Measurements from ENCODE around the gene UBAC2.

The UBAC2 gene

DNA sequence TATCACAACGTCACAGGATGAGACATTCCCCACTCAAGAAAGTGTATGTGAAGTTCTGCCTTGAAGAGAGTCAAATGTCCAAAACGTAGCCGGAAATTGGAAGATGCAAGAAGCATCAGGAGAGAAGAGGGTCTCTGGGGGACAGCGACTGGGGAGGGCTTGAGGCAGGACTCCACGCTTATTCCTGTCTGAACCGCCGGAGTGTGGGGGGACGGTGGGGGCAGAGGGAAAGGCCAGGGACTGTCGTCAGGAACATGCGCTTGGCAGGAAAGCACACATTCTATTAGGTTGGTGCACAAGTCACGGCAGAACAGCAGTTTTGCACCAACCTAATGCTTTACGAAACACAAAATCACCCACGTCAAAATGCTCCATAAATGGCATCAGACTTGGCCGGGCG, 205.3 kb downstream of the UBAC2 start:
- no peak for ATAC-seq
- no peak for TF ChIP-seq PPARA (CRISPR knock-in tag; IDR thresholded peaks at IDR 0.05; ENCODE audit: borderline replicate concordance)
- TF ChIP-seq, protein P1, sequence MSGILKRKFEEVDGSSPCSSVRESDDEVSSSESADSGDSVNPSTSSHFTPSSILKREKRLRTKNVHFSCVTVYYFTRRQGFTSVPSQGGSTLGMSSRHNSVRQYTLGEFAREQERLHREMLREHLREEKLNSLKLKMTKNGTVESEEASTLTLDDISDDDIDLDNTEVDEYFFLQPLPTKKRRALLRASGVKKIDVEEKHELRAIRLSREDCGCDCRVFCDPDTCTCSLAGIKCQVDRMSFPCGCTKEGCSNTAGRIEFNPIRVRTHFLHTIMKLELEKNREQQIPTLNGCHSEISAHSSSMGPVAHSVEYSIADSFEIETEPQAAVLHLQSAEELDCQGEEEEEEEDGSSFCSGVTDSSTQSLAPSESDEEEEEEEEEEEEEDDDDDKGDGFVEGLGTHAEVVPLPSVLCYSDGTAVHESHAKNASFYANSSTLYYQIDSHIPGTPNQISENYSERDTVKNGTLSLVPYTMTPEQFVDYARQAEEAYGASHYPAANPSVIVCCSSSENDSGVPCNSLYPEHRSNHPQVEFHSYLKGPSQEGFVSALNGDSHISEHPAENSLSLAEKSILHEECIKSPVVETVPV (CRISPR knock-in tag; IDR thresholded peaks at IDR 0.05): no peak

DNA sequence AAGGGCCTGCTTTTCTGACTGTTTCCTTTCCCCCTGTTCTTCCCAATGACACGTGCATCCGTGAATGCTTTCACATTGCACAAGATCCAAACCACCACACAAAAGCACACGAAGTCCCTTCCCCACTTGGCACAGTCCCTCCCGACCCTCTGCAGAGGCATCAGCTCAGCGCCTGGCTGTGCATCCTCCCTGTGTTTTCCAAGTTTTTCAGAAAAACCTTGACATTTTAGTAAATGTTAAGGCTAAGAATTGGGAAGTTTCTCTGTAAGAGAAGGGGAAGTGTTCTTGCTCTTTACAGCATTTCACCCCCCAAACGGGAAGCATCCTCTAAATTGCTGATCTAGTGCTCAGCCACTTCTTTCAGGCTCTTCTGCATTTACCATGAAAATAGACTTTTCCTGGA, 206.1 kb downstream of the UBAC2 start:
- TF ChIP-seq, protein P2, sequence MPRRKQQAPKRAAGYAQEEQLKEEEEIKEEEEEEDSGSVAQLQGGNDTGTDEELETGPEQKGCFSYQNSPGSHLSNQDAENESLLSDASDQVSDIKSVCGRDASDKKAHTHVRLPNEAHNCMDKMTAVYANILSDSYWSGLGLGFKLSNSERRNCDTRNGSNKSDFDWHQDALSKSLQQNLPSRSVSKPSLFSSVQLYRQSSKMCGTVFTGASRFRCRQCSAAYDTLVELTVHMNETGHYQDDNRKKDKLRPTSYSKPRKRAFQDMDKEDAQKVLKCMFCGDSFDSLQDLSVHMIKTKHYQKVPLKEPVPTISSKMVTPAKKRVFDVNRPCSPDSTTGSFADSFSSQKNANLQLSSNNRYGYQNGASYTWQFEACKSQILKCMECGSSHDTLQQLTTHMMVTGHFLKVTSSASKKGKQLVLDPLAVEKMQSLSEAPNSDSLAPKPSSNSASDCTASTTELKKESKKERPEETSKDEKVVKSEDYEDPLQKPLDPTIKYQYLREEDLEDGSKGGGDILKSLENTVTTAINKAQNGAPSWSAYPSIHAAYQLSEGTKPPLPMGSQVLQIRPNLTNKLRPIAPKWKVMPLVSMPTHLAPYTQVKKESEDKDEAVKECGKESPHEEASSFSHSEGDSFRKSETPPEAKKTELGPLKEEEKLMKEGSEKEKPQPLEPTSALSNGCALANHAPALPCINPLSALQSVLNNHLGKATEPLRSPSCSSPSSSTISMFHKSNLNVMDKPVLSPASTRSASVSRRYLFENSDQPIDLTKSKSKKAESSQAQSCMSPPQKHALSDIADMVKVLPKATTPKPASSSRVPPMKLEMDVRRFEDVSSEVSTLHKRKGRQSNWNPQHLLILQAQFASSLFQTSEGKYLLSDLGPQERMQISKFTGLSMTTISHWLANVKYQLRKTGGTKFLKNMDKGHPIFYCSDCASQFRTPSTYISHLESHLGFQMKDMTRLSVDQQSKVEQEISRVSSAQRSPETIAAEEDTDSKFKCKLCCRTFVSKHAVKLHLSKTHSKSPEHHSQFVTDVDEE (CRISPR knock-in tag; IDR thresholded peaks at IDR 0.05): no peak
- TF ChIP-seq, protein P1 (CRISPR knock-in tag; IDR thresholded peaks at IDR 0.05): no peak
- TF ChIP-seq ARNTL (CRISPR knock-in tag; IDR thresholded peaks at IDR 0.05; ENCODE audit: borderline replicate concordance, low read depth) (no peak), CSDC2 (CRISPR knock-in tag; IDR thresholded peaks at IDR 0.05) (no peak), TOX (CRISPR knock-in tag; IDR thresholded peaks at IDR 0.05; ENCODE audit: borderline replicate concordance) (no peak), BACH2 (CRISPR knock-in tag; IDR thresholded peaks at IDR 0.05; ENCODE audit: borderline replicate concordance) (no peak), TCF4 (CRISPR knock-in tag; IDR thresholded peaks at IDR 0.05; ENCODE audit: borderline replicate concordance) (no peak), ZFP30 (CRISPR knock-in tag; IDR thresholded peaks at IDR 0.05) (no peak), ISL1 (CRISPR knock-in tag; IDR thresholded peaks at IDR 0.05) (no peak), ZNF8 (CRISPR knock-in tag; IDR thresholded peaks at IDR 0.05) (no peak), ZNF70 (CRISPR knock-in tag; IDR thresholded peaks at IDR 0.05) (no peak), GLIS3 (CRISPR knock-in tag; IDR thresholded peaks at IDR 0.05) (no peak), ZC3H10 (CRISPR knock-in tag; IDR thresholded peaks at IDR 0.05) (no peak), ZFP3 (CRISPR knock-in tag; IDR thresholded peaks at IDR 0.05) (no peak)
- TF ChIP-seq, protein P3, sequence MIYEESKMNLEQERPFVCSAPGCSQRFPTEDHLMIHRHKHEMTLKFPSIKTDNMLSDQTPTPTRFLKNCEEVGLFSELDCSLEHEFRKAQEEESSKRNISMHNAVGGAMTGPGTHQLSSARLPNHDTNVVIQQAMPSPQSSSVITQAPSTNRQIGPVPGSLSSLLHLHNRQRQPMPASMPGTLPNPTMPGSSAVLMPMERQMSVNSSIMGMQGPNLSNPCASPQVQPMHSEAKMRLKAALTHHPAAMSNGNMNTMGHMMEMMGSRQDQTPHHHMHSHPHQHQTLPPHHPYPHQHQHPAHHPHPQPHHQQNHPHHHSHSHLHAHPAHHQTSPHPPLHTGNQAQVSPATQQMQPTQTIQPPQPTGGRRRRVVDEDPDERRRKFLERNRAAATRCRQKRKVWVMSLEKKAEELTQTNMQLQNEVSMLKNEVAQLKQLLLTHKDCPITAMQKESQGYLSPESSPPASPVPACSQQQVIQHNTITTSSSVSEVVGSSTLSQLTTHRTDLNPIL (CRISPR knock-in tag; IDR thresholded peaks at IDR 0.05; ENCODE audit: low read depth): no peak
- ATAC-seq: no peak

DNA sequence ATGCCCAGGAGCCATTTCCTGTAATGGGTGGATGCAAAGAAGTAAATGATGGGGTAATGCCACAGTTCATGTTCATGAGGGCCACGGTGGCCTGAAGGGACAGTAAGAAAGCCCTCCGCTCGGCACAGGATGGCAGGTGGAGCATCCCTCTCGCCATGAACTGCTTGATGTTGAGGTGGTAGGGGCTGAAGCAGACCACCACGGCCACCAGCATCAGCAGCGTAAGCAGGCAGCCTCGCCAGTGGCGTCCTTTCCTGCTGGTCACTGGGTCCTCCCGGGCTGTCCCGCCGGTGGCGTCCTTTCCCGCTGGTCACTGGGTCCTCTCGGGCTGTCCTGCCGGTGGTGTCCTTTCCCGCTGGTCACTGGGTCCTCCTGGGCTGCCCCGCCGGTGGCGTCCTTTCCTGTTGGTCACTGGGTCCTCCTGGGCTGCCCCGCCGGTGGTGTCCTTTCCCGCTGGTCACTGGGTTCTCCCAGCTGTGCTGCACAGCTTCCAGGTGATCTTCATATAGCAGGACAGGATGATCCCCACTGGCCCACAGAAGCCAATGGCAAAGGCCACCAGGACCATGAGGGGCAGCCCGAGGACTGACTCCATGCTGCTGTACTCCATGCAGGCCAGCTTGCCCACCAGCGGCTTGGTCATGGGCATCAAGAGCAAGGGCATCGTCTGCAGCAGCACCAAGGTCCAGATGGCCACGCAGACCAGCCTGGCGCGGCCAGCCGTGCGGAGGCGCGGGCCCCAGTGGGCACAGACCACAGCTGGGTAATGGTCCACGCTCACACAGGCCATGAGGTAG, 207.4 kb downstream of the UBAC2 start:
- no peak for ATAC-seq

More for the DNA sequence above, 207.4 kb downstream of the UBAC2 start:
- TF ChIP-seq, protein P4, sequence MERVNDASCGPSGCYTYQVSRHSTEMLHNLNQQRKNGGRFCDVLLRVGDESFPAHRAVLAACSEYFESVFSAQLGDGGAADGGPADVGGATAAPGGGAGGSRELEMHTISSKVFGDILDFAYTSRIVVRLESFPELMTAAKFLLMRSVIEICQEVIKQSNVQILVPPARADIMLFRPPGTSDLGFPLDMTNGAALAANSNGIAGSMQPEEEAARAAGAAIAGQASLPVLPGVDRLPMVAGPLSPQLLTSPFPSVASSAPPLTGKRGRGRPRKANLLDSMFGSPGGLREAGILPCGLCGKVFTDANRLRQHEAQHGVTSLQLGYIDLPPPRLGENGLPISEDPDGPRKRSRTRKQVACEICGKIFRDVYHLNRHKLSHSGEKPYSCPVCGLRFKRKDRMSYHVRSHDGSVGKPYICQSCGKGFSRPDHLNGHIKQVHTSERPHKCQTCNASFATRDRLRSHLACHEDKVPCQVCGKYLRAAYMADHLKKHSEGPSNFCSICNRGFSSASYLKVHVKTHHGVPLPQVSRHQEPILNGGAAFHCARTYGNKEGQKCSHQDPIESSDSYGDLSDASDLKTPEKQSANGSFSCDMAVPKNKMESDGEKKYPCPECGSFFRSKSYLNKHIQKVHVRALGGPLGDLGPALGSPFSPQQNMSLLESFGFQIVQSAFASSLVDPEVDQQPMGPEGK (CRISPR knock-in tag; IDR thresholded peaks at IDR 0.05; ENCODE audit: borderline replicate concordance): no peak
- TF ChIP-seq, protein P3 (CRISPR knock-in tag; IDR thresholded peaks at IDR 0.05; ENCODE audit: low read depth): no peak
- TF ChIP-seq, protein P2 (CRISPR knock-in tag; IDR thresholded peaks at IDR 0.05): no peak
- TF ChIP-seq PPARA (CRISPR knock-in tag; IDR thresholded peaks at IDR 0.05; ENCODE audit: borderline replicate concordance) (no peak), ARNTL (CRISPR knock-in tag; IDR thresholded peaks at IDR 0.05; ENCODE audit: borderline replicate concordance, low read depth) (no peak), ZFP30 (CRISPR knock-in tag; IDR thresholded peaks at IDR 0.05) (no peak), TOX (CRISPR knock-in tag; IDR thresholded peaks at IDR 0.05; ENCODE audit: borderline replicate concordance) (no peak), ISL1 (CRISPR knock-in tag; IDR thresholded peaks at IDR 0.05) (no peak)
